Chondrocyte (in vitro differentiated cells): Measurements from ENCODE around the gene TKFC. TPM values are rescaled to one million over a fixed set of nuclear protein-coding genes. Genes with fewer than 3 reads are reported as not detected.
A peak's percentile ranks its signal among the peaks of the same experiment; 100 is the strongest.

Source experiments
- DNase-seq: peaks from one replicate; pipeline ENCODE4 v3.0.0; 2021; ENCODE audit warnings: mixed read lengths, low spot score
- H3K27ac Mint-ChIP-seq: one replicate; pipeline ENCODE4 v1.8.0; 2021; ENCODE audit warnings: mild to moderate bottlenecking, moderate library complexity, mixed read lengths; ENCODE audit not compliant: unreplicated experiment
- H3K27me3 Mint-ChIP-seq: 2 replicates; pipeline ENCODE4 v1.8.0; 2021; ENCODE audit warnings: low read depth, mixed read lengths
- H3K36me3 Mint-ChIP-seq: 2 replicates; pipeline ENCODE4 v1.8.0; 2021; ENCODE audit warnings: low read depth, mixed read lengths
- H3K4me1 Mint-ChIP-seq: 2 replicates; pipeline ENCODE4 v1.8.0; 2021; ENCODE audit warnings: low read depth, mild to moderate bottlenecking, mixed read lengths
- H3K4me3 Mint-ChIP-seq: one replicate; pipeline ENCODE4 v1.8.0; 2021; ENCODE audit warnings: mild to moderate bottlenecking, moderate library complexity, mixed read lengths; ENCODE audit not compliant: unreplicated experiment
- H3K9me3 Mint-ChIP-seq: 2 replicates; pipeline ENCODE4 v1.8.0; 2021; ENCODE audit warnings: low read depth, mixed read lengths
- CTCF ChIP-seq: fragments of 200-600 bp; sonication (generic); IDR thresholded peaks from 2 replicates; pipeline ENCODE4 v1.5.0; 2021; ENCODE audit warnings: antibody characterized with exemption, mild to moderate bottlenecking, moderate library complexity
- long read RNA-seq: library from polyadenylated mRNA; stranded (forward); transcript quantifications from one replicate; pipeline ENCODE4 v2.0.0, GENCODE V29; 2021
- total RNA-seq: library from RNA; stranded (reverse); gene quantifications from 3 replicates; pipeline ENCODE4 v1.2.1, GENCODE V29; 2021

Gene TKFC
- total RNA-seq, result 31.9 to 41.4 TPM (median 32.2 TPM) in 3 replicates
- long read RNA-seq, full-length matches to known transcripts, result 27 of 47 reads
- long read RNA-seq, partial matches to known transcripts, result 3 of 47 reads
- long read RNA-seq, other reads (novel, unspliced or antisense), result 17 of 47 reads

GRCh38 chr11:61332797-61333549 is at the start of gene TKFC, which contains the start of gene DDB1:
TSS of gene TKFC (plus strand) at chr11:61333228. CDS start at chr11:61334729, 1,501 bp downstream.
TSS of gene DDB1 (minus strand) at chr11:61333105. CDS start at chr11:61332968, 137 bp downstream.
- Mint-ChIP-seq H3K4me3 (peak within 1 kb of the TSS; percentile 95), H3K9me3 (no peaks in the 10 kb centered on the region), H3K4me1 (peaks cover 52% of the 10 kb centered on the region), H3K27ac (peak within 1 kb of the TSS; percentile 90), H3K36me3 (peaks cover 15% of the 10 kb centered on the region), H3K27me3 (no peaks in the 10 kb centered on the region)
- no peak for TF ChIP-seq CTCF
- DNase-seq, result peak; percentile 98

- Mint-ChIP-seq H3K27me3 (no peaks in the 10 kb centered on the region), H3K9me3 (no peaks in the 10 kb centered on the region), H3K36me3 (peaks cover 30% of the 10 kb centered on the region), H3K27ac (no peak overlapping the region), H3K4me1 (no peaks in the 10 kb centered on the region), H3K4me3 (no peak overlapping the region)
- TF ChIP-seq CTCF, result no peak
- no peak for DNase-seq
Observed at GRCh38 chr11:61283613-61284012, 49.4 kb upstream of the TKFC start.

- no peak overlapping the region for H3K4me3 Mint-ChIP-seq
- peaks cover 21% of the 10 kb centered on the region for H3K36me3 Mint-ChIP-seq
- no peak overlapping the region for H3K27ac Mint-ChIP-seq
- no peak for TF ChIP-seq CTCF
- H3K4me1 Mint-ChIP-seq, result no peaks in the 10 kb centered on the region
- no peak for DNase-seq
- H3K9me3 Mint-ChIP-seq, result no peaks in the 10 kb centered on the region
- no peaks in the 10 kb centered on the region for H3K27me3 Mint-ChIP-seq
Observed at GRCh38 chr11:61287338-61287977, 45.6 kb upstream of the TKFC start.

GRCh38 chr11:61290905-61291690 is 41.9 kb upstream of the TKFC start:
- DNase-seq, result no peak
- Mint-ChIP-seq H3K27ac (no peak overlapping the region), H3K9me3 (no peaks in the 10 kb centered on the region), H3K27me3 (no peaks in the 10 kb centered on the region), H3K4me1 (peaks cover 19% of the 10 kb centered on the region), H3K4me3 (no peak overlapping the region), H3K36me3 (peaks cover 4% of the 10 kb centered on the region)
- peak; percentile 19 for TF ChIP-seq CTCF

DNA sequence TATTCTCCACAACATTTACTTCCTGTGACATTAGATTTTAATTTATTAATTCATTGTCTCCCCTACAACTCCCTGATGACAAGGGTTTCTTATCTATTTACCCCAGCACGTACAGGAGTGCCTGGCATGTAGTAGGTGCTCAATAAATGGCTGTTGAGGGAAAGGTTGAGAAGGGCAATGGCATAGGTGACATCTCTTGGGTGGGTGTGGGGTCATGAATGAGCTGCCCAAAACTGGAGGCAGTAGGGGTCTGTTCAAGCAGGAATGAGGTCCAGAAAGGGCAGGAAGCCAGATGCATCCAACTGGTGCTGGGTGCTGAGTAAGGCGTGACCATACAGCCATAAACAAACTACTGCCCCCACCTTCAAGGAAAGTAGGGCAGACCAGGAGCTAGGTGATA is 40.7 kb upstream of the TKFC start:
- Mint-ChIP-seq H3K27me3 (no peaks in the 10 kb centered on the region), H3K36me3 (peaks cover 6% of the 10 kb centered on the region), H3K4me3 (no peak overlapping the region), H3K9me3 (no peaks in the 10 kb centered on the region), H3K4me1 (peaks cover 23% of the 10 kb centered on the region), H3K27ac (no peak overlapping the region)
- no peak for DNase-seq
- no peak for TF ChIP-seq CTCF
